A673 (cell line): ENCODE data around the gene ZNF8. TPM values are rescaled to one million over a fixed set of nuclear protein-coding genes. Genes with fewer than 3 reads are reported as not detected.

Source experiments
- BruUV-seq: library from RNA; stranded (reverse); fragments of 400-500 nt; replicated peaks from 2 replicates; lab custom pipeline; 2021; lab: Mats Ljungman, UMichigan
- CTCF ChIA-PET: fragments of 300-600 bp; sonication (Branson Sonifier 250); formaldehyde crosslinking; loops from one replicate; lab custom pipeline; 2022; ENCODE audit warnings: antibody characterized with exemption; lab: Charles Lee
- POLR2A ChIA-PET: fragments of 300-600 bp; sonication (Branson Sonifier 250); formaldehyde crosslinking; loops from one replicate; lab custom pipeline; 2022; ENCODE audit warnings: antibody characterized with exemption; ENCODE audit not compliant: low non-redundant PET; lab: Charles Lee
- DNase-seq: peaks from one replicate; pipeline ENCODE4 v3.0.0-alpha.2; 2015; ENCODE audit warnings: low spot score
- H3K27ac ChIP-seq: fragments of 200-600 bp; sonication (generic); 2 replicates; pipeline ENCODE4 v1.5.1; 2016; ENCODE audit warnings: mixed run types, low read depth, mild to moderate bottlenecking, mixed read lengths, antibody characterized with exemption, low read length; ENCODE audit not compliant: poor library complexity, severe bottlenecking
- H3K27me3 ChIP-seq: fragments of 200-600 bp; sonication (generic); replicated peaks from 2 replicates; pipeline ENCODE4 v1.6.1; 2017; ENCODE audit warnings: mixed run types, low read depth, mild to moderate bottlenecking, mixed read lengths, antibody characterized with exemption, low read length; ENCODE audit not compliant: insufficient read depth, poor library complexity
- H3K36me3 ChIP-seq: fragments of 200-600 bp; sonication (generic); 2 replicates; pipeline ENCODE4 v1.6.1; 2016; ENCODE audit warnings: mixed run types, mild to moderate bottlenecking, mixed read lengths, antibody characterized with exemption, low read length; ENCODE audit not compliant: insufficient read depth, poor library complexity, severe bottlenecking
- H3K4me1 ChIP-seq: fragments of 200-600 bp; sonication (generic); 2 replicates; pipeline ENCODE4 v1.6.1; 2017; ENCODE audit warnings: mixed run types, mild to moderate bottlenecking, mixed read lengths, antibody characterized with exemption, low read length; ENCODE audit not compliant: insufficient read depth, poor library complexity, severe bottlenecking
- H3K4me3 ChIP-seq: fragments of 200-600 bp; sonication (generic); 2 replicates; pipeline ENCODE4 v1.5.1; 2016; ENCODE audit warnings: low read depth, mixed run types, mild to moderate bottlenecking, mixed read lengths, low read length; ENCODE audit not compliant: poor library complexity, severe bottlenecking
- H3K9me3 ChIP-seq: fragments of 200-600 bp; sonication (generic); 2 replicates; pipeline ENCODE4 v1.6.1; 2016; ENCODE audit warnings: mixed run types, low read depth, mild to moderate bottlenecking, mixed read lengths, antibody characterized with exemption, low read length; ENCODE audit not compliant: poor library complexity, severe bottlenecking
- CTCF ChIP-seq: fragments of 300-800, 200-600 bp; sonication (generic); conservative IDR thresholded peaks from 2 replicates; pipeline ENCODE4 v1.5.1; 2017; ENCODE audit warnings: low read depth, mild to moderate bottlenecking, antibody characterized with exemption, low read length, moderate library complexity, mixed read lengths
- EZH2 ChIP-seq: fragments of 200-600 bp; sonication (generic); IDR thresholded peaks from 2 replicates; pipeline ENCODE4 v1.6.1; 2017; ENCODE audit warnings: borderline replicate concordance, low read depth, mild to moderate bottlenecking, mixed read lengths, antibody characterized with exemption, low read length; ENCODE audit not compliant: poor library complexity, severe bottlenecking
- intact Hi-C: fragments of 100-400 bp; cut with micrococcal nuclease; formaldehyde crosslinking; loops from one replicate; pipeline ENCODE4 v1.10.0; 2022; ENCODE audit not compliant: unreplicated experiment
- total RNA-seq: library from RNA; stranded (reverse); gene quantifications from 2 replicates; pipeline ENCODE4 v1.2.3, GENCODE V29; 2021

Gene ZNF8
- total RNA-seq, 1 experiment from 2014 or later = 11.9 TPM

GRCh38 chr19:58317476-58318072 lies 38.8 kb downstream of the ZNF8 start:
- Histone ChIP-seq H3K27me3 (no peaks in the 10 kb centered on the region), H3K27ac (no peak overlapping the region), H3K4me3 (no peak overlapping the region), H3K36me3 (peaks cover 21% of the 10 kb centered on the region), H3K4me1 (no peaks in the 10 kb centered on the region), H3K9me3 (no peaks in the 10 kb centered on the region)
- BruUV-seq = no TSS peak
- DNase-seq = peak; percentile 33
- ChIA-PET CTCF (no interaction called here), POLR2A (interaction anchor here (0.5 to 0.6 kb wide), 2 partner anchors 11 to 32 kb away, joined by 8 to 11 read pairs; no protein-coding TSS in a partner anchor)
- intact Hi-C loops = no loop called here
- TF ChIP-seq EZH2 (no peak), CTCF (no peak)

- no TSS peak for BruUV-seq
- Histone ChIP-seq H3K4me3 (no peak overlapping the region), H3K4me1 (no peaks in the 10 kb centered on the region), H3K27ac (no peak overlapping the region), H3K27me3 (no peaks in the 10 kb centered on the region), H3K9me3 (no peaks in the 10 kb centered on the region), H3K36me3 (peaks cover 14% of the 10 kb centered on the region)
- intact Hi-C loops = no loop called here
- TF ChIP-seq CTCF (no peak), EZH2 (no peak)
- POLR2A ChIA-PET = no interaction called here
- DNase-seq = no peak
- CTCF ChIA-PET = no interaction called here
Observed at GRCh38 chr19:58318297-58318696, 39.5 kb downstream of the ZNF8 start.

- no TSS peak for BruUV-seq
- ChIA-PET CTCF (no interaction called here), POLR2A (interaction anchor here (0.6 kb wide), 1 partner anchor 21 kb away, joined by 8 read pairs; no protein-coding TSS in a partner anchor)
- Histone ChIP-seq H3K9me3 (no peaks in the 10 kb centered on the region), H3K27ac (no peak overlapping the region), H3K27me3 (no peaks in the 10 kb centered on the region), H3K4me1 (no peaks in the 10 kb centered on the region), H3K4me3 (no peak overlapping the region), H3K36me3 (peaks cover 5% of the 10 kb centered on the region)
- no peak for DNase-seq
- no peak for TF ChIP-seq EZH2
- no peak for TF ChIP-seq CTCF
- intact Hi-C loops = no loop called here
Observed at GRCh38 chr19:58319241-58319640, 40.5 kb downstream of the ZNF8 start.
